OCI-LY3 (cell line): Measurements from ENCODE around the gene MAPK8IP1.

Experiments used
- H2AFZ ChIP-seq: fragments of 200-600, 300-600 bp; shearing (Covaris generic); 2 replicates; pipeline ENCODE4 v1.6.0; 2014; ENCODE audit warnings: antibody characterized with exemption, low read depth, low read length
- H3K27ac ChIP-seq: fragments of 200-600, 300-600 bp; sonication (generic); 2 replicates; pipeline ENCODE4 v1.5.1; 2014; ENCODE audit warnings: mild to moderate bottlenecking, low read length, moderate library complexity, mixed read lengths
- H3K27me3 ChIP-seq: fragments of 200-600, 300-600 bp; sonication (generic); 2 replicates; pipeline ENCODE4 v1.6.1; 2014; ENCODE audit warnings: low read depth, low read length, mixed read lengths
- H3K36me3 ChIP-seq: fragments of 200-600, 300-600 bp; sonication (generic); replicated peaks from 2 replicates; pipeline ENCODE3; 2014; ENCODE audit warnings: low read depth, low read length, mixed read lengths
- H3K4me1 ChIP-seq: fragments of 300-600, 200-600 bp; sonication (generic); 2 replicates; pipeline ENCODE4 v1.6.1; 2014; ENCODE audit warnings: low read length, mixed read lengths
- H3K4me2 ChIP-seq: fragments of 200-600, 300-600 bp; sonication (generic); 2 replicates; pipeline ENCODE4 v1.6.1; 2014; ENCODE audit warnings: low read length, mixed read lengths
- H3K4me3 ChIP-seq: fragments of 300-600, 200-600 bp; sonication (generic); 2 replicates; pipeline ENCODE4 v1.5.1; 2014; ENCODE audit warnings: antibody characterized with exemption, mild to moderate bottlenecking, low read length, moderate library complexity
- H3K79me2 ChIP-seq: fragments of 300-600, 200-600 bp; shearing (Covaris generic); 2 replicates; pipeline ENCODE4 v1.6.1; 2014; ENCODE audit warnings: mild to moderate bottlenecking, low read length, mixed read lengths
- H3K9ac ChIP-seq: fragments of 300-600, 200-600 bp; shearing (Covaris generic); 2 replicates; pipeline ENCODE4 v1.6.0; 2014; ENCODE audit warnings: mild to moderate bottlenecking, low read length, moderate library complexity
- H3K9me3 ChIP-seq: fragments of 200-600, 300-600 bp; shearing (Covaris generic); 2 replicates; pipeline ENCODE4 v1.6.1; 2014; ENCODE audit warnings: low read length, mixed read lengths; ENCODE audit not compliant: insufficient read depth
- H4K20me1 ChIP-seq: fragments of 200-600, 300-600 bp; sonication (generic); 2 replicates; pipeline ENCODE4 v1.6.1; 2016; ENCODE audit warnings: low read length, mixed read lengths; ENCODE audit not compliant: insufficient read depth
- CTCF ChIP-seq: fragments of 200-600, 300-600 bp; sonication (generic); IDR thresholded peaks from 2 replicates; pipeline ENCODE4 v1.5.1; 2014; ENCODE audit warnings: antibody characterized with exemption, low read length, low read depth
- EZH2phosphoT487 ChIP-seq: fragments of 200-600 bp; shearing (Covaris generic); IDR thresholded peaks from 2 replicates; pipeline ENCODE4 v1.6.1; 2018; ENCODE audit warnings: antibody characterized with exemption, mixed run types, low read depth

MAPK8IP1 gene

GRCh38 chr11:45924036-45924915, 38.8 kb downstream of the MAPK8IP1 start:
- Histone ChIP-seq H3K27ac (no peak overlapping the region), H2AFZ (no peak overlapping the region), H3K9ac (no peak overlapping the region), H3K9me3 (no peaks in the 10 kb centered on the region), H3K79me2 (peaks cover 1% of the 10 kb centered on the region), H3K36me3 (no peaks in the 10 kb centered on the region), H3K27me3 (no peaks in the 10 kb centered on the region), H3K4me2 (no peak overlapping the region), H4K20me1 (no peaks in the 10 kb centered on the region), H3K4me3 (no peak overlapping the region), H3K4me1 (peaks cover 4% of the 10 kb centered on the region)
- TF ChIP-seq EZH2phosphoT487 = no peak
- no peak for TF ChIP-seq CTCF

- Histone ChIP-seq H3K9ac (no peak overlapping the region), H2AFZ (no peak overlapping the region), H3K36me3 (no peaks in the 10 kb centered on the region), H3K9me3 (no peaks in the 10 kb centered on the region), H3K79me2 (peaks cover 7% of the 10 kb centered on the region), H3K4me2 (no peak overlapping the region), H3K4me1 (peaks cover 10% of the 10 kb centered on the region), H4K20me1 (peaks cover 2% of the 10 kb centered on the region; the same call in 1 of the 2 replicates), H3K4me3 (no peak overlapping the region), H3K27ac (no peak overlapping the region), H3K27me3 (no peaks in the 10 kb centered on the region)
- TF ChIP-seq CTCF = no peak
- TF ChIP-seq EZH2phosphoT487 = no peak
These were observed 39.5 kb downstream of the MAPK8IP1 start for GRCh38 chr11:45924927-45925326.

GRCh38 chr11:45925550-45925949, 40.1 kb downstream of the MAPK8IP1 start:
- Histone ChIP-seq H3K27me3 (no peaks in the 10 kb centered on the region), H4K20me1 (peaks cover 2% of the 10 kb centered on the region; the same call in 1 of the 2 replicates), H3K36me3 (no peaks in the 10 kb centered on the region), H3K9ac (no peak overlapping the region), H3K27ac (no peak overlapping the region), H3K4me3 (no peak overlapping the region), H3K79me2 (peaks cover 7% of the 10 kb centered on the region), H3K4me1 (peaks cover 16% of the 10 kb centered on the region), H3K9me3 (no peaks in the 10 kb centered on the region), H3K4me2 (no peak overlapping the region), H2AFZ (no peak overlapping the region)
- TF ChIP-seq EZH2phosphoT487 (no peak), CTCF (no peak)

- no peak overlapping the region for H3K4me3 ChIP-seq
- no peaks in the 10 kb centered on the region for H3K9me3 ChIP-seq
- no peaks in the 10 kb centered on the region for H3K36me3 ChIP-seq
- H2AFZ ChIP-seq = no peak overlapping the region
- no peak overlapping the region for H3K9ac ChIP-seq
- H4K20me1 ChIP-seq = peaks cover 2% of the 10 kb centered on the region; the same call in 1 of the 2 replicates
- no peak overlapping the region for H3K27ac ChIP-seq
- H3K4me2 ChIP-seq = no peak overlapping the region
- H3K27me3 ChIP-seq = no peaks in the 10 kb centered on the region
- peaks cover 9% of the 10 kb centered on the region for H3K79me2 ChIP-seq
- peaks cover 21% of the 10 kb centered on the region for H3K4me1 ChIP-seq
- TF ChIP-seq CTCF (no peak), EZH2phosphoT487 (no peak)
These were observed 40.5 kb downstream of the MAPK8IP1 start for GRCh38 chr11:45926001-45926401.
